ENCODE measurements around the gene TECR. TPM values are rescaled to one million over a fixed set of nuclear protein-coding genes. Genes with fewer than 3 reads are reported as not detected.
"Not testable (repeated sequence)": the region's sequence is repeated elsewhere in the genome, so short reads cannot be mapped to it uniquely, and the experiment has no call there.

TECR gene
- total RNA-seq, 1 experiment from 2014 or later, result 294 TPM

DNA sequence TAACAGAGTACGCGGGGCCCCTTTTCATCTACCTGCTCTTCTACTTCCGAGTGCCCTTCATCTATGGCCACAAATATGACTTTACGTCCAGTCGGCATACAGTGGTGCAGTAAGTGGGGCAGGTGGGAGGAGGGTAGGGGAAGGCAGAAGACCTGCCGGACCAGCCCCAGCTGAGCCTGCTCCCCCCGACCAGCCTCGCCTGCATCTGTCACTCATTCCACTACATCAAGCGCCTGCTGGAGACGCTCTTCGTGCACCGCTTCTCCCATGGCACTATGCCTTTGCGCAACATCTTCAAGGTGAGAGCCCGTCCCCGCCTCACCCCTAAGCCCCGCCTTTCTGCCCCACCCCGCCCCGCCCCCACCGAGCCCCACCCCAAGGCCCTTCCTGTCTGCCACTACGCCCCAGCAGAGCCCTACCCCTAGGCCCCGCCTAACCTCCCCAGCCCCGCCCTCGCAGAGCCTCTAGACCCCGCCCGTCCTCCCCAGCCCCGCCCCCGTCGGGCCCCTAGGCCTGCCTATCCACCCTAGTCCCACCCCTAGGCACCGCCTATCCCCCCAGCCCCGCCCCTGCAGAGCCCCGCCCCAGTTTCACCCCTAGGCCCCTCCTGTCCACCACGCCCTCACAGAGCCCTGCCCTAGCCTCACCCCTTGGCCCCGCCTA, 34.7 kb downstream of the TECR start:
- Histone ChIP-seq H3K36me3 (ENCODE audit: low read depth) (peaks cover 14% of the 10 kb centered on the region; the same call in 1 of the 2 replicates), H3K79me2 (ENCODE audit: low read depth) (peaks cover 38% of the 10 kb centered on the region), H3F3A (ENCODE audit: insufficient read depth, low read depth) (peaks cover 26% of the 10 kb centered on the region; the same call in 1 of the 2 replicates), H3K4me2 (no peak overlapping the region), H3K4me1 (replicated peaks; ENCODE audit: insufficient read depth) (no peaks in the 10 kb centered on the region), H2AFZ (no peak overlapping the region), H3K27ac (no peak overlapping the region), H4K20me1 (ENCODE audit: insufficient read depth) (peaks cover 42% of the 10 kb centered on the region), H3K9me3 (ENCODE audit: insufficient read depth, low read depth) (no peaks in the 10 kb centered on the region), H3K27me3 (ENCODE audit: insufficient read depth, low read depth) (no peaks in the 10 kb centered on the region), H3K9me2 (ENCODE audit: insufficient read depth) (no peaks in the 10 kb centered on the region), H3K4me3 (no peak overlapping the region)
- POLR2A ChIA-PET (ENCODE audit: unreplicated experiment), result no interaction called here
- TF ChIP-seq CTCF (conservative IDR thresholded peaks at IDR 0.05) (no peak), EZH2 (IDR thresholded peaks at IDR 0.05; ENCODE audit: low read depth) (no peak)
- intact Hi-C loops (cut with micrococcal nuclease; ENCODE audit: unreplicated experiment), result no loop called here
- no TSS peak for BruUV-seq (replicated peaks)
- CTCF ChIA-PET, result no interaction called here
- peak; percentile 19 to 40 for DNase-seq

GRCh38 chr19:14564652-14565297, 35.4 kb downstream of the TECR start:
- H3K9me3 ChIP-seq (ENCODE audit: insufficient read depth, low read depth); H3K27me3 ChIP-seq (ENCODE audit: insufficient read depth, low read depth); POLR2A ChIA-PET (ENCODE audit: unreplicated experiment); BruUV-seq (replicated peaks); H3K4me1 ChIP-seq (replicated peaks; ENCODE audit: insufficient read depth); H2AFZ ChIP-seq; intact Hi-C loops (cut with micrococcal nuclease; ENCODE audit: unreplicated experiment); H3K27ac ChIP-seq; CTCF ChIA-PET; H3K9me2 ChIP-seq (ENCODE audit: insufficient read depth); H3K4me3 ChIP-seq; H3K4me2 ChIP-seq: not testable (repeated sequence)
- Histone ChIP-seq H3F3A (ENCODE audit: insufficient read depth, low read depth) (peaks cover 33% of the 10 kb centered on the region; the same call in 1 of the 2 replicates), H4K20me1 (ENCODE audit: insufficient read depth) (peaks cover 39% of the 10 kb centered on the region), H3K79me2 (ENCODE audit: low read depth) (peaks cover 39% of the 10 kb centered on the region), H3K36me3 (ENCODE audit: low read depth) (peaks cover 14% of the 10 kb centered on the region; the same call in 1 of the 2 replicates)
- DNase-seq, result peak in 1 of 2 experiments; percentile 28

DNA sequence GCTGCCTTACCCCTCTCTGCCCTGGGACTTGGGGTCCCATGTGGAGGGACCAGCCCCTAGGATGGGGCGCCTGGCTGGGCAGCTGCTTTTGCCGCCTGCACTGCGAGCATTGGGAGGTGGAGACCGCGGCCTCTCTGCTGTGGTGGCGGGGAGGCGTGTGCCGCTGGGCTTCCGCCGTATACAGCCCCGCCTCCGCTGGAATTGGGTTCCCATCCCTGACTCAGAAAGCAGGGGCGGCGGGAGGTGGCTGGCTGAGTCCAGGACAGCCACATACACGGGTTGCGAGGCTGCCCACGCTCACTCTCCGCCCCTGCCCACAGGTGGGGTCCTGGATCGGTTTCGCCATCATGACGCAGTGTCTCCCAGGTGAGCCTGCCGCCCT, 35.9 kb downstream of the TECR start:
- TF ChIP-seq CTCF (conservative IDR thresholded peaks at IDR 0.05) (no peak), EZH2 (IDR thresholded peaks at IDR 0.05; ENCODE audit: low read depth) (no peak)
- CTCF ChIA-PET, result no interaction called here
- Histone ChIP-seq H3K27ac (no peak overlapping the region), H3K4me2 (no peak overlapping the region), H4K20me1 (ENCODE audit: insufficient read depth) (peaks cover 38% of the 10 kb centered on the region), H3K9me3 (ENCODE audit: insufficient read depth, low read depth) (no peaks in the 10 kb centered on the region), H3K27me3 (ENCODE audit: insufficient read depth, low read depth) (no peaks in the 10 kb centered on the region), H3K4me1 (replicated peaks; ENCODE audit: insufficient read depth) (peaks cover 3% of the 10 kb centered on the region), H3F3A (ENCODE audit: insufficient read depth, low read depth) (peaks cover 34% of the 10 kb centered on the region; the same call in 1 of the 2 replicates), H3K9me2 (ENCODE audit: insufficient read depth) (no peaks in the 10 kb centered on the region), H3K36me3 (ENCODE audit: low read depth) (peaks cover 14% of the 10 kb centered on the region; the same call in 1 of the 2 replicates), H3K79me2 (ENCODE audit: low read depth) (peaks cover 39% of the 10 kb centered on the region), H3K4me3 (no peak overlapping the region), H2AFZ (no peak overlapping the region)
- POLR2A ChIA-PET (ENCODE audit: unreplicated experiment), result no interaction called here
- DNase-seq, result peak in 1 of 2 experiments; percentile 28
- intact Hi-C loops (cut with micrococcal nuclease; ENCODE audit: unreplicated experiment), result no loop called here
- no TSS peak for BruUV-seq (replicated peaks)
